Dedifferentiated amniotic fluid mesenchymal stem cell (primary cell): ENCODE data around the gene BHLHE41.

Source experiments
- DNase-seq: peaks from one replicate; pipeline ENCODE4 v3.0.0-alpha.2; 2016; ENCODE audit errors: extremely low spot score

BHLHE41 gene

GRCh38 chr12:26077915-26078702, 46.7 kb downstream of the BHLHE41 start:
- no peak for DNase-seq
